CD4-positive, alpha-beta T cell treated with Interleukin-17A for 4 hours (primary cell): ENCODE measurements around the gene DIAPH2.

Source experiments
- DNase-seq: peaks from one replicate; pipeline ENCODE4 v3.0.0-alpha.2; 2020; ENCODE audit warnings: mixed read lengths

DIAPH2 gene

DNA sequence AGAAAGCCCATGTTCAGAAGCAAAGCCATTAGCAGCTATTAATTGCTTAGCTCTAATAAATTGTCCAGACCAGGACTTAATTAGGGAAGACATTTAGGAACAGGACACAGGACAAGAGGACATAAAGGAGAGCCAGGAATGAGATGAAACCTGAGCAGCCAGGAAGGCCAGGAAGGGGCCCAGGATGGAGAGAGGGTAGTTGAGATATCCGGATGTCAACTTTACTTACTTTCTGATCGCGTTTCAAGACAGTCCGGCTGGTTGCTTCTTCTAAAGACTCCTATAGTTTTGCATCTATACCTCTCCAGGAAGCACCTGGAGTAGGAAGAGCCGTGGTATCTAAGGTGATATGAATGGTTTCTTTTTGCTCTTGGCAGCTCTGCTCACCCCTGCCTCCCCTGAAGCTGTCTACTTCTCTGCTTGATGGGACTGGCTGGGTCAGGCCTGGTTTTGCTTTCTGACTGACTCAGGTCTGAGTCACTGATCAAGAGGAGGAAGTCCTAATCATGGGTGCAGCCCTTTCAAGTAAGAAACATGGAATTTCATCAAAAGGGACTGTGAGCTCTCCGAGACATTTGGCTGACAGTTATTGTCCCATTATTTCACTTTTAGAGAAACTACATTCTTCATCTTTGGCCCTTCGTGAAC is 932.4 kb downstream of the DIAPH2 start:
- DNase-seq = no peak

DNA sequence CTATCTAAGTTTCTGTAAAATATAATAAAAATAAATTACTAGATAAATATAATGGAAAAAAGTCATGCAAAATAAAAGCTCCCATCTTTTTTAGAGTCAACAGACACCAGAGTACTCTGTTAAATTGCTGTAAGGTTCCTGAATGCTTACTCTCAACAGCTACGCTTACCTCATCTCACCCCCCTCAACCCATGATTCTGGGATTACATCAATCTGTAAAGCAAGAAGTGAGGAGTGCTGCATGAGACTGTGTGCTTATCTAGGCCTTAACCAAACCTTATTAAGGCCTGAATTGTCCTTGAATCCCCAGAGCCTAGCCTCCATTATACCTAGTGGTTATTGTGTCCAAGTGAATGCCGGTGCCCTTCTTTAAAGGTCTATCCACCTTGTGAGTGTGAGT is 934.9 kb downstream of the DIAPH2 start:
- DNase-seq = no peak

DNA sequence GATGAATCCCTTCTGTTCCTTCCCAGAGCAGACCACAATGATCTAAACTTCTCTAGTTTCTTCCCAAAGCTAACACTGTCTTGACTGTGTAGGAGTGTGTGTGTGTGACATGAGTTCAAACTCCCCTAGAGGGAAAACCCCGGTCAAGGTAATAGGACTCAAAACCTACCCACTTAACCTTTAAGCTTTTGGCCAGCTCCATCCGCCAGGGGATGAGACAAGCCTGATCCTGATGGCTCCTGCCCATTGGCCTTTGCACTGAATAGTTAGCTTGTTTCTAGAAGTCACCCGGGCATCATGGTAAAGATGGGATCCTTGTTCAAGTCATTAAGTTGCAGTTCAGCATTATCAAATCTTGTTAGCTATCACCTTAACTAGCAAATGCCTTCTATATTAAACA is 937.5 kb downstream of the DIAPH2 start:
- no peak for DNase-seq

GRCh38 chrX:97628326-97628725 is 943.7 kb downstream of the DIAPH2 start:
- no peak for DNase-seq

GRCh38 chrX:97628807-97629596 is 944.4 kb downstream of the DIAPH2 start:
- DNase-seq = no peak

GRCh38 chrX:97629597-97629985 is 944.9 kb downstream of the DIAPH2 start:
- no peak for DNase-seq

- DNase-seq = no peak
These were observed 949.2 kb downstream of the DIAPH2 start for GRCh38 chrX:97633798-97634197.

- no peak for DNase-seq
These were observed 952.0 kb downstream of the DIAPH2 start for GRCh38 chrX:97636473-97637140.

- no peak for DNase-seq
These were observed 952.6 kb downstream of the DIAPH2 start for GRCh38 chrX:97637289-97637688.

- DNase-seq = no peak
These were observed 954.0 kb downstream of the DIAPH2 start for GRCh38 chrX:97638621-97639020.

GRCh38 chrX:97639526-97639925 is 954.9 kb downstream of the DIAPH2 start:
- DNase-seq = no peak
